ENCODE data around the gene NLE1.

GRCh38 chr17:35097776-35098175 is 44.3 kb downstream of the NLE1 start:
- TF ChIP-seq CTCF (IDR thresholded peaks at IDR 0.05; ENCODE audit: control extremely low read depth in 1 of 3, insufficient read depth in 1 of 3, low read depth in 1 of 3, low read length in 3 of 3) (no peak), POLR2AphosphoS5 (IDR thresholded peaks at IDR 0.05; ENCODE audit: low read depth, low read length) (no peak), FOSL1 (IDR thresholded peaks at IDR 0.05; ENCODE audit: insufficient read depth, low read depth, low read length) (no peak), EZH2 (IDR thresholded peaks at IDR 0.05; ENCODE audit: low read depth, low read length, severe bottlenecking) (no peak)
